Stimulated activated CD4-positive, alpha-beta T cell treated with anti-CD3 and anti-CD28 coated beads, TNF-alpha, amount 100 ng/mL, for 48 hours (primary cell): ENCODE results near the gene SPINDOC.
"Not testable (repeated sequence)": the region's sequence is repeated elsewhere in the genome, so short reads cannot be mapped to it uniquely, and the experiment has no call there.

Source experiments
- DNase-seq, 3 donors: peaks; one replicate each; pipeline ENCODE4 v3.0.0-alpha.2; 2020; ENCODE audit warnings: low read depth in 3 of 3

SPINDOC gene

DNA sequence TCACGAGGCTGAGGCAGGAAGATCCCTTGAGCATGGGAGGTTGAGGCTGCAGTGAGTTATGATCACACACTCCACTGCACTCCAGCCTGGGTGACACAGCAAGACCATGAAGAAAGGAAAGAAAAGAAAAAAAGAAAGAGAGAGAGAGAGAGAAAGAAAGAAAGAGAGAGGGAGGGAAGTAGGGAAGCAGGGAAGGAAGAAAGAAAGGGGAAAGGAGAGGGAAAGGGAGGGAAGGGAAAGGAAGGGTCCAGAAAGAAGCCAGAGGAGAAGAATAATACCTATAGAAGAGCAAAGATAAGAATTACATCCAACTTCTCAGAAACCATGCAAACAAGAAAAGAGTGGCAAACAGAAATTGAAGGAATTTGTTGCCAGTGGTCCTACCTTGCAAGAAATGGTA, 27.4 kb upstream of the SPINDOC start:
- DNase-seq: no peak

DNA sequence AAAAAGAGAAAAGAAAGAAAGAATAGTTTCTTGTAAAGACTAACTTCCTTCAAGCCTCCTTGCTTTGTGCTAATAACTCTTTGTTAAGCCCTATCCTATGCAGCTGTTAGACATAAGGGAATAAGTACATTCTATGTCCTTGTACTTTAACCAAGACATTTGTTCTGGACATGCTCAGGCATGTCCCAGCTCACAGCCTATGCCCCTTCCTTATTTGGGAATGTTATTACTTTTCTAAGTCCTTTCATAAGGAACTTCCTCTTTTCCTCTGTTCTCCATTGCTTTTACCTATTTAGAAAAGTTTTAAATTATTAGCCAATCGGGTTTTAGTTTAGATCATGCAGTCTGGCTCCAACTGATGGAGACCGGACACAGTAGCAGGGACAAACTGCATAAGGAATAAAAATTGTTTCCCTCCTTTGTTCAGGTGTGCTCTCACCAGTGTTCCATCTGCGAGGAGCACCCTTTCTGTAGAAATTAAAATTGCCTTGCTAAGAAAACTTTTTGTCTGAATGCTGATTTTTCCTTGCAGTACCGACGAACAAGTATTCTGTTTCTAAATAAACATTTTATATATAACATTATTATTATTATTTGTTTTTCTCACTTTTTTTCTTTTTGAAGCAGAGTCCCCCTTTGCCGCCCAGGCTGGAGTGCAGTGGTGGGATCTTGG, 21.6 kb upstream of the SPINDOC start:
- no peak for DNase-seq

DNA sequence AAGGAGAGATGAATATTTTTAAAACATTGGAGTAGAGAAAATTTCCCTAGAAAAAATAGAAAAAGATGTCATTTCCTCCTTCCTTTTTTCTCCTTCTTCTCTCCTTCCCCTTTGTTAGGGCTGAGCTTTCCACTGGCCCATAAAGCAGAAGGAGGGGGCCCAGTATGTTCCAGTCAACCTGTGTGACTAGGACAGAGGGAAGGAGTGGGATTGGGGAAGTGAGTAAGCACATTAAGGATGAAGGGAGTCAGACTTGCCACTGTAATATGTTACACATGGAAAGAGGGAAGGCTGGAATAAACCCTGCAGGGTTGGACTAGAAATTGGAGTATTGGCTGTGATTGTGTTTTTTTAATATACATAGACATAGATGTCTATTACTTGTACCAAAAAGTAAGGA, 20.1 kb upstream of the SPINDOC start:
- DNase-seq: no peak

DNA sequence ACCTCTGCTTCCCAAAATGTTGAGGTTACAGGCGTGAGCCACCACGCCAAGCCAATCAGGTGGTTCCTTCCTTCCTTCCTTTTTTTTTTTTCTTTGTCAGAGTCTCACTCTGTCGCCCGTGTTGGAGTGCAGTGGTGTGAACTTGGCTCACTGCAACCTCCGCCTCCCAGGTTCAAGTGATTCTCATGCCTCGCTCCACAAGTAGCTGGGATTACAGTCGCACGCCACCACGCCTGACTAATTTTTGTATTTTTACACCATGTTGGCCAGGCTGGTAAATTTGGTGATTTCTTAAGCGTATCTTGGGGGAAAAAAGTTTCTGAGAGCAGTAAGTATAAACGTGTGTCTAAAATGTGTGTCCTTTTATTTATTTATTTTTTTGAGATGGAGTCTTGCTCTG, 18.2 kb upstream of the SPINDOC start:
- DNase-seq: no peak

DNA sequence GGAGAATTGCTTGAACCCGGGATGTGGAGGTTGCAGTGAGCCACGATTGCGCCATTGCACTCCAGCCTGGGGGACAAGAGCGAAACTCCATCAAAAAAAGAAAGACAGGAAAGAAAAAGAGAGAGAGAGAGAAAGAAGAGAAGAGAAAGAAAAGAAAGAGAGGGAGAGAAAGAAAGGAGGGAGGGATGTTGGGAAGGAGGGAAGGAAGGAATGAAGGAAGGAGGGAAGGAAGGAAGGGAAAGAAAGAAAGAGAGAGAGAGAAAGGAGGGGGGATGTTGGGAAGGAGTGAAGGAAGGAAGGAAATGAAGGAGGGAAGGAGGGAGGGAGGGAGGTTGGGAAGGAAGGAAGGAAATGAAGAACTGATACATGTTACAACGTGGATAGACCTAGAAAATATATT, 12.3 kb upstream of the SPINDOC start:
- no peak for DNase-seq

DNA sequence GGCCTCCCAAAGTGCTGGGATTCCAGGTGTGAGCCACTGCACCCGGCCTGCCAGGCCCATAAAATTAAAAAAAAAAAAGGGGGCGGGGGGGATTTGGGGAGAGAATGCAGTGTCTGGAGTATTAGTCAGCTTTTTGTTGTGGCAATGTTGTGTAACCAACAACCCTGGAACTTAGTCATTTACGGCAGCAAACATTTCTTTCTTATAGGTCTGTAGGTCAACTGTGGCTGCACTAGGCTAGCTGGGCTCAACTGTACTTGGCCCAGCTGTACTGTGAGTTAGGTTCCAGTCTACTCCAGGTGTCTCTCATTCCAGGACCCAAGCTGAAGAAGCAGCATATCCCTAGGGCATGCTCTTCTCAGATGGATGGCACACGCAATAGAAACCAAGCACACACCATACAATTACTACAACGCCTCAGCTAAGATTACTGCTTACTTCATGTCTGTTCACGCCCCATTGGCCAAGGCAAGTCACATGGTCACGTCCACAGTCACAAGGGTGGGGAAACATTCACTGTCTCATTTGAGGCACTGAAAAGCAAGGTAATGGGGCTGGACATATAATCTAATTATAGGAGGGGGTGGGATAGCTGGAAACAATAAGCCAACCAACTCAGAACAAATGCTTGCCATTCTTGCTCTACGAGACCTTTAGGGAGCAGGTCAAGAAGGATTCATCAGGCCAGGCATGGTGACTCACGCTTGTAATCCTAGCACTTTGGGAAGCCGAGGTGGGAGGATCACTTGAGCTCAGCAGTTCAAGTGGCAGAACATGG, 10.4 kb upstream of the SPINDOC start:
- DNase-seq: no peak

DNA sequence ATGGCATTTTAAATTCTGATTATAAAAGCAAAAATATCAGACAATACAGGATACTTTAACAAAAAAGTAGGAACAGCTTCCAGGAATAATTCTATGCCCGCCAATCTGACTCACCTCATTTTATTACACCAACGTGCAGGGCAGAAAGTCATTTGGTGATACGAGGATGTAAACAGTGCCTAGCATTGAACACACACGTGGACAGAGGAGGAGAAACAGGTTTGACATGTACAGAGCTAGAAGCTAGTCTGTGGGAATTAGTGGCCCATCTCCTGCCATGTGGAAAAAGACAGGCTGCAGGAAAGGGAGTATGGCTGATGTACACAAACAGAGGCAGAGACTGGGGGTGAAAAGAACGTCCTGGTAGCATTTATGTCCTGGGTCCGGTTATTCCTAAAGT, 9.0 kb upstream of the SPINDOC start:
- no peak for DNase-seq

DNA sequence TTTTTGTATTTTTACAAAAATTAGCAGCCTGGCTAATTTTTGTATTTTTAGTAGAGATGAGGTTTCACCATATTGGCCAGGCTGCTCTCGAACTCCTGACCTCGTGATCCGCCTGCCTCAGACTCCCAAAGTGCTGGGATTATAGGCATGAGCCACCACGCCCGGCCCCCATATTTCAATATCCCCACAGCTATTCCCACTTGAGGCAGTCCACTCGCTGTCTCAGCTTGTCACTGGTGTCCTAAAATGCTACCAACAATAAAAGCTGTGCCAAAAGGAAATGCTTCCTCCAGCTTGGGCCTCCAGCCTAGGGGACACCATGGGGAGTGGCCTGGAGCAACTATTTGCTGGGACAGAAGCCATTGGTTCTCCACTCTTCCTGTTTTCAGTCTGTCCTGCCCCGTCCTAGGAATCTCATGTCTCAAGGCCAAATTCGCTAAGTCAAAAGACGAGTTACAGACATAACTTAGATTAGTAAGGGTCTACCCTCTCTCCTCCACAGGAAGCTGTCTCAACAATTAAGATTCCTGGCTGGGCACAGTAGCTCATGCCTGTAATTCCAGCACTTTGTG, 7.3 kb upstream of the SPINDOC start:
- no peak for DNase-seq

DNA sequence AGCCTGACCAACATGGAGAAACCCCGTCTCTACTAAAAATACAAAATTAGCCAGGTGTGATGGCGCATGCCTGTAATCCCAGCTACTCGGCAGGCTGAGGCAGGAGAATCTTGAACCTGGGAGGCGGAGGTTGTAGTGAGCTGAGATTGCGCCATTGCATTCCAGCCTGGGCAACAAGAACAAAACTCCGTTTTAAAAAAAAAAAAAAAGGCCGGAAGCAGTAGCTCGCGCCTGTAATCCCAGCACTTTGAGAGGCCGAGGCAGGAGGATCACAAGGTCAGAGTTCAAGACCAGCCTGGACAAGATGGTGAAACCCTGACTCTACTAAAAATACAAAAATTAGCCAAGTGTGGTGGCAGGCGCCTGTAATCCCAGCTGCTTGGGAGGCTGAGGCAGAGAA, 2.9 kb upstream of the SPINDOC start:
- not testable (repeated sequence) for DNase-seq

DNA sequence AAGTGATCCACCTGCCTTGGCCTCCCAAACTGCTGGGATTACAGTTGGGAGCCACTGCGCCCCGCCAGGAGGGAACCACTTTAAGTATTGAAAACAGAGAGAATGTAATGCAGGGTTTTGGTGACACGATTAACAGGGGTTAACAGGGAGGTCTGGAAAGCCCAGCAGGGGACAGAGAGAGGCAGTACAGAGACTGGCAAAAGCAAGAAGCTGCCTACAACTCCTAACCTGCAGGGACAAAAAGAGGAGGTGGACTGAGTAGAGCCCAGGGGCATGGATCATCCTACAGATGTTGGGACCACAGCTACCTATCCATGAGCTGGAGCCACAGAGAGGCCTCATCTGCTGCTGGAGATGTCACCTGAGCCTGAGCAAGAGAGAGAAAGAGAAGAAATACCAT, 1.7 kb upstream of the SPINDOC start:
- DNase-seq: no peak

DNA sequence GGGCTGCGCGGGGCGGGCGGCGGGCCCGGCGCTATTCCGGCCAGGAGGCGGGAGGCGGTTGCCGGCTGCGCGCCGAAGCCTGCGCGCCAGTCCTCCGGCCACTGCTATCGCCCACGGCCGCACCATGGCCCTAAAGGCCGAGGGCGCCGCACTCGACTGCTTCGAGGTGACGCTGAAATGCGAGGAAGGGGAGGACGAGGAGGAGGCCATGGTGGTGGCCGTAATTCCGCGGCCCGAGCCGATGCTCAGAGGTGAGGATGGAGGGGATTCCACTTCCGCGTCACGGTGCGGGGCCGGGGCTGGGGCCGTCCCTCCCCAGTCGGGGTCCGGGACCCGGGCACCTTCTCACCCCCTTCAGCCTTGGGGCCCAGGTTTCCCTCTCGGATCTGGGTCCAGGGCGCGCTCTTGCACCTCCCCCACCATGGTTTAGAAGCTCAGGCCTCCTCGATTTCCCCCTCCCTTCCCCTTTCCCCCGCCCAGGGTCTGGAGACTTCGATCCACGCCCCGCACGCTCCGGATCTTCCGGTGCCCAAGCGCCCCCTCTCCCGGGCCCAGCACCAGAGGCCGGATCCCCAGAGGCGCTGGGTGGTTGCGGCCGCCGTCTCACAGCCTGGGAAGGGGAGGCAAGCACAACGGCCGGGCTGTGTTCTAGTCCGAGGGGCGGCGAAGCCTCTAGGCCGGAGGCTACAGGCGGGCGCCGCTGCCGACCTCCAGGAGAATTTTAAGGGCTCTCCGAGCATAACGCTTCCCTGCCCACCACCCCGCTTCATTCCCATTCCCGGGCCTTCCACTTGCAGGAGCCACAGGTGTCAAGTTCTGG, 517 bp downstream of the SPINDOC start:
- DNase-seq: peak in 2 of 3 donors; percentile 19 to 22

DNA sequence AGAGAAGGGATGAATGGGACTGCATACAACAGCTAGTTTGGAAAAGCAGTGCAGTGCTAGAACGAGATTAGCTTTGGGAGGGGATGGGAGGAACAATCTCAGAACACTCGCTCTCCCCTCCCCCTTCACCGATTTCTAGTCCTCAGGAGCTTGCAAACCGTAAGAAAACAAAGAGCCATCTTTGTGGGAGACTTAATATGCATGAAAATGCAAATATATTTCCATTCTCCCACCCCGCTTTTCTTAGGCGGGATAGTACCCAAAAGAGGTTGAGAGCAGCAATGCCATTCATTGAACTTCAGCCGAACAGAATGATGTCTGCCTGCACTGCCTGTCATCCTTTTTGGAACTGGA, 1.1 kb downstream of the SPINDOC start:
- no peak for DNase-seq

DNA sequence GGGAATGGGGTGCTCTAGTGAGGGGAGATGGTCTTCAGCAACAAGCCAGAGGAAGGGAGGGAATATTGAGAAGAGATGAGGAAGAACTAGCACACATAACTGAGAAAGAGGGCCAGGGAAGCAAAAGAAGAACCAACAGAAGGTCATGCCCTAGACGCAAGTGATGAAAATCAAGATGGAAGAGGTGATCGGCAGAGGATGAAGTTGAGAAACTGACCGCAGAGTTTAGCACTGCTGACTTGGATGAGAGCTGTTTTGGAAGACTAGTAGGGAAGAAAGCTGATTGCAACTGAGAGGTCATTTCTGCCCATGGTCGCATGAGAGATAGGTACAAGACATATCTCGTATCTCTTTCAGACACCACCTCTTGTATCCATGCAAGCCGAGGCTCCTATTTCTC, 2.9 kb downstream of the SPINDOC start:
- no peak for DNase-seq

DNA sequence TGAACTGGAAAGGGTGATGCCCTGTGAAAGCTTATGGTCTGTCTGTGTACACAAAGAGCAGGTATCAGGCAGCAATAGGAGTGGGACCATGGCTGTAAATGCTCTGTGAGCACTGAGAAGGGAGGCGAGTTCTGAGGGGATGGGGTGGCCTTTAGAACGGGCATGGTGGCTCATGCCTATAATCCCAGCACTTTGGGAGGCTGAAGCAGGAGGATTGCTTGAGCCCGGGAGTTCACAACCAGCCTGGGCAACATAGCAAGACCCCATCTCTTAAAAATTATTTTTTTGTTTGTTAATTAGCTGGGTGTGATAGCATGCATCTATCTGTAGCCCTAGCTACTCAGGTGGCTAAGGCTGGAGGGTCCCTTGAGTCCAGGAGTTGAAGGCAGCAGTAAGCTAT, 3.5 kb downstream of the SPINDOC start:
- no peak for DNase-seq

DNA sequence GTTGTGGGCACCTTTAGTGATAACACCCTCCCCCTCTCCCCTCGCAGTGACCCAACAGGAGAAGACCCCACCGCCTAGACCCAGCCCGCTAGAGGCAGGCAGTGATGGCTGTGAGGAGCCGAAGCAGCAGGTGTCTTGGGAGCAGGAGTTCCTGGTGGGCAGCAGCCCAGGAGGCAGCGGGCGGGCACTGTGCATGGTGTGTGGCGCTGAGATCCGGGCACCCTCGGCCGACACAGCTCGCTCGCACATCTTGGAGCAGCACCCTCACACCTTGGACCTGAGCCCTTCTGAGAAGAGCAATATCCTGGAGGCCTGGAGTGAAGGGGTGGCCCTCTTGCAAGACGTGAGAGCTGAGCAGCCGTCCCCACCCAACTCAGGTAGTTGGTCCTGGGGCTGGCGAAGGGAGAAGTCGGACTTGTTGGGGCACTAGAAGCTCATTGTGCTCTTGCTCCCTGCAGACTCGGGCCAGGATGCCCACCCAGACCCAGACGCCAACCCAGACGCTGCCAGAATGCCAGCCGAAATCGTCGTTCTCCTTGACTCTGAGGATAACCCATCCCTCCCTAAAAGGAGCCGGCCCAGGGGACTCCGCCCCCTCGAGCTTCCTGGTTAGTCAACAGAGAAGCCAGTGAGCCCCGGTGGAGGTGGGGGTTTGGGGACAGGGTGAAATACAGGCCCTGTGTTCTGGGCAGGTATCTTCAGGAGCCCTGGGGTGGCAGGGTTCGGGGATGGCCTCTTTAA, 4.7 kb downstream of the SPINDOC start:
- DNase-seq: no peak

DNA sequence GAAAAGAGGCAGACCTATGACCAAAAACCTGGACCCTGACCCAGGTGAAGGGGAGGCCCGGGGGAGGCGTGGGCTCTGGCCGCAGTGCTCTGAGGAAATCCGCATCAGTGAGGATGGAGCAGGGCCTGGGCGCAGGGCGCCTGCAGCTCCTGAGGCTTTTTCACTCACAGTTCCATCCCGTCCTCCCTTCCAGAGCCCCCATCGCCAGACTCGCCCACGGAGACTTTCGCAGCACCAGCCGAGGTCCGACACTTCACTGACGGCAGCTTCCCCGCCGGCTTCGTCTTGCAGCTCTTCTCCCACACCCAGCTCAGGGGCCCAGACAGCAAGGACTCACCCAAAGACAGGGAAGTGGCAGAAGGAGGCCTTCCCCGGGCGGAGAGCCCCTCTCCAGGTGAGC, 5.4 kb downstream of the SPINDOC start:
- DNase-seq: no peak

DNA sequence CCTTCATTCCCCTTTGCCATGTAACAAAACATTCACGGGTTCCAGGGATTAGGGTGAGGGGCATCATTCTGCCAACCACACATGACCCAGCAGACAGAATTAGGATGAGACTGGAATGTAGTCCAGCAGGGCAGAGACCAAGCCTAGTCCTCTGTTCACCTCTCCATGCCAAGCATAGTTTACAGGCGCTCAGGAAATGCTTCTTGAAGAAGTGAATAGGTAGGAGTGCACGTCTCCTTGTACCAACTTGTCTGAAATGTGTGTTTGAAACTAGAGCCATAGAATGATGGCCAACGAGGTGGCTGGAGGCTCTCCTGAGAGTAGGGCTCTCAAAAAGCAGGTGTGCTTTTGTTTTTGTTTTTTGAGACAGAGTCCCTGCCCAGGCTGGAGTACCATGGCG, 8.2 kb downstream of the SPINDOC start:
- no peak for DNase-seq

DNA sequence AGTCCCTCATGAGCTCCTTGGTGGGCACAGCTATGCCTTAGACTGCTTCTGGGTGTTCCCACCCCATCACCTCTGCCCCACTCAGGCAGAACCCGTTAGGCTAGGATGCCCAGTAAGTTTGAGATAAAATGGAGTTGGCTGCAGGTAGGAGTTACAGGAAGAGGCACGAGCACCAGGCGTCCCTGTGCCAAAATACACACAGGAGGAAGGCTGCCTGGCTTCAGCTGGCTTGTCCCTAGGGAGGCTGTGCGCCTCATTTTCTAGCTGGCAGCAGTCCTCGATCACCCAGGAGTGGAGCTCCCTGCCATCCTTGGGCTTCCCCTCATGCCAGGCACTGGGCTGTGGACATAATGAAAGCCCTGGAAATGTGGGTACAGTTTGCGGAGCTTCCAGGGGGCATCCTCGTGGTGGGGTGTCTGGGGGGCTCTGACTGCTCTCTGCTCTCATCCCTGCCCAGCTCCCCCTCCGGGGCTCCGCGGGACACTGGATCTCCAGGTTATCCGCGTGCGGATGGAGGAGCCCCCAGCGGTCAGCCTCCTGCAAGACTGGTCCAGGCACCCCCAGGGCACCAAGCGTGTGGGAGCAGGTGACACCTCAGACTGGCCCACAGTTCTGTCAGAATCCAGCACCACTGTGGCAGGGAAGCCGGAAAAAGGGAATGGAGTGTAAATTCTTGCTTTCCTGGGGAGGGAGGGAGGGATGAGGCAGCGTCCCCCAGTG, 13.4 kb downstream of the SPINDOC start:
- no peak for DNase-seq

DNA sequence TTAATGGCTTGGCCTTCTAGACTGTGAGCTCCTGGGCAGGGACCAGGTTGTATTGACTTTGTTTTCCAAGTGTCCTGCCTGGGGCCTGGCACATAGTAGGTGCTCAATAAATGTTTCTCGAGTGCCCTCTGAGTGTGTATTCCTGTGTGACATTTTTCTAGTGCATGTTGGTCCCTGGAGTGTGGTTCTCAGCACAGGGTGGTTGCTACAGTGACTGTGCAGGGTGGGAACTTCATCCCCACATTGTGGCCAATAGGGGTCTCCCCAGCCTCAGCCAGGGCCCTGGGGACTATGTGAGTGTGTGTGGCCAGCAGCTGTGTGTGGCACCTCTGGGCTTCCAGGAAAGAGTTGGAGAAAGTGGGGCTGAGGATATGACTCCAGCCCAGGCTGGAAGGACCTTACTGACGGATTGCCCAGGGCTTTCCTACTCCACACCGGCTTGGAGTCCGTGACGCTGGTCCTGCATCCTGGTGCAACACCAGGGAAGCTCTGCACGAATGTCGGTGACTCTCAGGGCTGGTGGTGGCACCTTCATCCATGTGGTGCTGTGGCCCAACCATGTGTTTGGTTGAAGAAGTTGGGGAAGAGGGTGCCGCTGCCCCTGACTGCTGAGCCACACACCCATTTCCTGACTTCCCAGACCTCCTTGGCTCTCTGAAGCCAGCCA, 16.7 kb downstream of the SPINDOC start:
- DNase-seq: no peak

DNA sequence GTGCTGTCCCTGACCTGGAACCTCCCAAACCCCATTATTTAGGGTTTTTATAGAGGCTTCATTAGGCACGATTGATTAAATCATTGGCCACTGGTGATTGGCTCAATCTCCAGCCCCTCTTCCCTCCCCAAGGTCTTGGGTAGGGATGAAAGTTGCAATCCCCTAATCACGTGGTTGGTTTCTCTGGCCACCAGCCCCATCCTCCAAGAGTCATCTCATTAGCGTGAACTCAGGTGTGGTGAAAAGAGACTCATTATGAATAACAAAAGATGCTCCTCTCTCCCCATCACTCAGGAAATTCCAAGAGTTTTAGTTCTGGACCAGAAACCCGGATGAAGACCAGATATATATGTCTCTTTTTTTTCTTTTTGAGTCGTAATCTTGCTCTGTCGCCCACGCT, 18.1 kb downstream of the SPINDOC start:
- no peak for DNase-seq

DNA sequence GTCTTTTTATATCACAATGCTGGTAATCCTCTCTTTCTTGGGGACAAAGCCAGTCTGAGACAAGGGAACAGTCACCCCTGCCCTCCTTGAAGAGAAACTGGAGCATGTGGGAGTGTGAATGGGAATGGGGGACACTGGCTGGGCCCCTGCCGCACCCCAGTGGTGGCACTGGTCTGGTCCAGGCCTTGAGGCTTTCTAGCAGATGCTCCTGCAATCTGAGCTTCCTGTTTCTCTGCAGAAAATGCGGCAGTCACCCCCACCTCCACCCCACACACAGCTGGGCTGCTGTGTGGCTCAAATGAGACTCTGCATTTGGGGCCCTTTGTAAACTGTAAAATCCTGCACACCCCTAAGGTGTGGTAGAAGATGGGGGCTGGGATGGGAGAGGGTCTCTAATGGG, 19.1 kb downstream of the SPINDOC start:
- no peak for DNase-seq
